Ishikawa (cell line): ENCODE data around the gene DZIP1L.

Experiments used
- CEBPB ChIP-seq: IDR thresholded peaks from 2 replicates; pipeline ENCODE4 v1.6.1; 2012
- EP300 ChIP-seq: IDR thresholded peaks from 2 replicates; pipeline ENCODE4 v1.6.1; 2012; ENCODE audit warnings: borderline replicate concordance
- FOXM1 ChIP-seq: IDR thresholded peaks from 2 replicates; pipeline ENCODE4 v1.6.1; 2012; ENCODE audit warnings: low read depth, borderline replicate concordance
- RAD21 ChIP-seq: IDR thresholded peaks from 2 replicates; pipeline ENCODE4 v1.6.1; 2012; ENCODE audit warnings: low read depth
- TCF12 ChIP-seq: IDR thresholded peaks from 2 replicates; pipeline ENCODE4 v1.6.1; 2012; ENCODE audit warnings: low read depth
- ZBTB7A ChIP-seq: IDR thresholded peaks from 2 replicates; pipeline ENCODE4 v1.6.1; 2012; ENCODE audit warnings: low read depth
- TF ChIP-seq, protein P1 (sequence below): IDR thresholded peaks from 2 replicates; pipeline ENCODE4 v1.6.1; 2012
- TF ChIP-seq, protein P2 (sequence below): IDR thresholded peaks from 2 replicates; pipeline ENCODE4 v1.6.1; 2012; ENCODE audit warnings: low read depth, mild to moderate bottlenecking
- TF ChIP-seq, protein P3 (sequence below): IDR thresholded peaks from 2 replicates; pipeline ENCODE4 v1.6.1; 2012

DNA sequence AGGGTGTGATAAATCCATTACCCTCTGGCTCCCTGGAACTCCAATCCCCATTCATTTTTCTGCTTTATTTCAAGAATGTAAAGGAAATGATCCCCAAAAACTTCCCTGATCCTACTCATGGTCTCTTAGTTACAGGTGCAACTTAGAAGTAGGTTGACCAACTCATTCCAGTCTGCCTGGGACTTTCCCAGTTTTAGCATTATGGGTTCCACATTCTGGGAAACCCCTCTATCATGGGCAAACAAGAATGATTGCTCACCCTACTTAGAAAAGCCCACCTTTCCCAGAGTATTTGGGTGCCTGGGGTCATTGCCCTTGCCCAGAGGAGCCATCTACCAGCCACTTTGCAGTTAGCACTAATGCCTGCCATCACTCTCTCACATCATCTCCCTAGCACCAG lies 89.9 kb downstream of the DZIP1L start:
- TF ChIP-seq ZBTB7A (no peak), FOXM1 (no peak), EP300 (no peak), CEBPB (no peak), RAD21 (no peak), TCF12 (no peak)
- TF ChIP-seq, protein P1, sequence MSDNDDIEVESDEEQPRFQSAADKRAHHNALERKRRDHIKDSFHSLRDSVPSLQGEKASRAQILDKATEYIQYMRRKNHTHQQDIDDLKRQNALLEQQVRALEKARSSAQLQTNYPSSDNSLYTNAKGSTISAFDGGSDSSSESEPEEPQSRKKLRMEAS = no peak
- TF ChIP-seq, protein P2, sequence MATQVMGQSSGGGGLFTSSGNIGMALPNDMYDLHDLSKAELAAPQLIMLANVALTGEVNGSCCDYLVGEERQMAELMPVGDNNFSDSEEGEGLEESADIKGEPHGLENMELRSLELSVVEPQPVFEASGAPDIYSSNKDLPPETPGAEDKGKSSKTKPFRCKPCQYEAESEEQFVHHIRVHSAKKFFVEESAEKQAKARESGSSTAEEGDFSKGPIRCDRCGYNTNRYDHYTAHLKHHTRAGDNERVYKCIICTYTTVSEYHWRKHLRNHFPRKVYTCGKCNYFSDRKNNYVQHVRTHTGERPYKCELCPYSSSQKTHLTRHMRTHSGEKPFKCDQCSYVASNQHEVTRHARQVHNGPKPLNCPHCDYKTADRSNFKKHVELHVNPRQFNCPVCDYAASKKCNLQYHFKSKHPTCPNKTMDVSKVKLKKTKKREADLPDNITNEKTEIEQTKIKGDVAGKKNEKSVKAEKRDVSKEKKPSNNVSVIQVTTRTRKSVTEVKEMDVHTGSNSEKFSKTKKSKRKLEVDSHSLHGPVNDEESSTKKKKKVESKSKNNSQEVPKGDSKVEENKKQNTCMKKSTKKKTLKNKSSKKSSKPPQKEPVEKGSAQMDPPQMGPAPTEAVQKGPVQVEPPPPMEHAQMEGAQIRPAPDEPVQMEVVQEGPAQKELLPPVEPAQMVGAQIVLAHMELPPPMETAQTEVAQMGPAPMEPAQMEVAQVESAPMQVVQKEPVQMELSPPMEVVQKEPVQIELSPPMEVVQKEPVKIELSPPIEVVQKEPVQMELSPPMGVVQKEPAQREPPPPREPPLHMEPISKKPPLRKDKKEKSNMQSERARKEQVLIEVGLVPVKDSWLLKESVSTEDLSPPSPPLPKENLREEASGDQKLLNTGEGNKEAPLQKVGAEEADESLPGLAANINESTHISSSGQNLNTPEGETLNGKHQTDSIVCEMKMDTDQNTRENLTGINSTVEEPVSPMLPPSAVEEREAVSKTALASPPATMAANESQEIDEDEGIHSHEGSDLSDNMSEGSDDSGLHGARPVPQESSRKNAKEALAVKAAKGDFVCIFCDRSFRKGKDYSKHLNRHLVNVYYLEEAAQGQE = no peak
- TF ChIP-seq, protein P3, sequence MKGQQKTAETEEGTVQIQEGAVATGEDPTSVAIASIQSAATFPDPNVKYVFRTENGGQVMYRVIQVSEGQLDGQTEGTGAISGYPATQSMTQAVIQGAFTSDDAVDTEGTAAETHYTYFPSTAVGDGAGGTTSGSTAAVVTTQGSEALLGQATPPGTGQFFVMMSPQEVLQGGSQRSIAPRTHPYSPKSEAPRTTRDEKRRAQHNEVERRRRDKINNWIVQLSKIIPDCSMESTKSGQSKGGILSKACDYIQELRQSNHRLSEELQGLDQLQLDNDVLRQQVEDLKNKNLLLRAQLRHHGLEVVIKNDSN = no peak
